WTC11 (cell line): ENCODE data around the gene ITGA8. TPM values are rescaled to one million over a fixed set of nuclear protein-coding genes. Genes with fewer than 3 reads are reported as not detected.

Experiments
- ATAC-seq: fragments of 200-7000 bp; cut with Tn5 transposase; 2 replicates; pipeline ENCODE4 v1.10.0; 2021; ENCODE audit warnings: mild to moderate bottlenecking, moderate library complexity
- CTCF ChIA-PET: fragments of 300-600 bp; sonication (Branson Sonifier 250); formaldehyde crosslinking; loops from one replicate; lab custom pipeline; 2021; ENCODE audit warnings: antibody characterized with exemption; lab: Charles Lee
- POLR2A ChIA-PET: fragments of 350-600 bp; sonication (Branson Sonifier 250); formaldehyde crosslinking; loops from one replicate; lab custom pipeline; 2021; ENCODE audit warnings: antibody characterized with exemption; lab: Charles Lee
- DNase-seq: peaks from one replicate; pipeline ENCODE4 v3.0.0; 2021; ENCODE audit warnings: low spot score
- H3K27ac Mint-ChIP-seq: 2 replicates; pipeline ENCODE4 v1.8.0; 2021; ENCODE audit warnings: mixed read lengths
- H3K27me3 Mint-ChIP-seq: 2 replicates; pipeline ENCODE4 v1.8.0; 2021; ENCODE audit warnings: low read depth, mild to moderate bottlenecking, moderate library complexity, mixed read lengths
- H3K36me3 Mint-ChIP-seq: 2 replicates; pipeline ENCODE4 v1.8.0; 2021; ENCODE audit warnings: mixed read lengths
- H3K4me1 Mint-ChIP-seq: 2 replicates; pipeline ENCODE4 v1.8.0; 2022; ENCODE audit warnings: mixed read lengths
- H3K4me3 Mint-ChIP-seq: 2 replicates; pipeline ENCODE4 v1.8.0; 2021; ENCODE audit warnings: mild to moderate bottlenecking, moderate library complexity, mixed read lengths
- H3K9me3 Mint-ChIP-seq: 2 replicates; pipeline ENCODE4 v1.8.0; 2021; ENCODE audit warnings: mixed read lengths
- CREM ChIP-seq: sonication (generic); formaldehyde crosslinking; IDR thresholded peaks from 2 replicates; pipeline ENCODE4 v1.8.1; 2022; ENCODE audit warnings: mild to moderate bottlenecking, missing genetic modification reagents, moderate library complexity
- ELF4 ChIP-seq: sonication (generic); formaldehyde crosslinking; IDR thresholded peaks from 2 replicates; pipeline ENCODE4 v1.8.1; 2022; ENCODE audit warnings: low read depth, mild to moderate bottlenecking, moderate library complexity, missing genetic modification reagents
- ESRRA ChIP-seq: sonication (generic); formaldehyde crosslinking; IDR thresholded peaks from 2 replicates; pipeline ENCODE4 v1.8.1; 2022; ENCODE audit warnings: mild to moderate bottlenecking, missing genetic modification reagents, borderline replicate concordance
- GABPB1 ChIP-seq: sonication (generic); formaldehyde crosslinking; IDR thresholded peaks from 2 replicates; pipeline ENCODE4 v1.8.1; 2023; ENCODE audit warnings: mild to moderate bottlenecking, missing genetic modification reagents
- MYBL2 ChIP-seq: sonication (generic); formaldehyde crosslinking; IDR thresholded peaks from 2 replicates; pipeline ENCODE4 v1.8.1; 2023; ENCODE audit warnings: mild to moderate bottlenecking, moderate library complexity, missing genetic modification reagents
- NR2C2 ChIP-seq: sonication (generic); formaldehyde crosslinking; IDR thresholded peaks from 2 replicates; pipeline ENCODE4 v1.8.0; 2022; ENCODE audit warnings: mild to moderate bottlenecking, missing genetic modification reagents
- OVOL2 ChIP-seq: fragments of 250-450 bp; sonication (Bioruptor Pico); IDR thresholded peaks from 2 replicates; pipeline ENCODE4 v1.9.0; 2021; ENCODE audit warnings: mild to moderate bottlenecking, borderline replicate concordance
- SMAD4 ChIP-seq: sonication (generic); formaldehyde crosslinking; IDR thresholded peaks from 2 replicates; pipeline ENCODE4 v1.8.0; 2022; ENCODE audit warnings: mild to moderate bottlenecking, missing genetic modification reagents
- SOX15 ChIP-seq: fragments of 250-450 bp; sonication (Bioruptor Pico); IDR thresholded peaks from 2 replicates; pipeline ENCODE4 v1.9.0; 2021; ENCODE audit warnings: mild to moderate bottlenecking
- total RNA-seq: library from RNA; stranded (reverse); gene quantifications from 3 replicates; pipeline ENCODE4 v1.2.3, GENCODE V29; 2021
- TF ChIP-seq, protein P1 (sequence below): fragments of 250-450 bp; sonication (Bioruptor Pico); IDR thresholded peaks from 2 replicates; pipeline ENCODE4 v1.9.0; 2021; ENCODE audit warnings: mild to moderate bottlenecking, borderline replicate concordance
- TF ChIP-seq, protein P2 (sequence below): sonication (generic); formaldehyde crosslinking; IDR thresholded peaks from 2 replicates; pipeline ENCODE4 v1.8.1; 2023; ENCODE audit warnings: mild to moderate bottlenecking, missing genetic modification reagents, moderate library complexity
- TF ChIP-seq, protein P3 (sequence below): sonication (generic); formaldehyde crosslinking; IDR thresholded peaks from 2 replicates; pipeline ENCODE4 v1.8.0; 2022; ENCODE audit warnings: mild to moderate bottlenecking, missing genetic modification reagents
- TF ChIP-seq, protein P4 (sequence below): fragments of 250-450 bp; sonication (Bioruptor Pico); IDR thresholded peaks from 2 replicates; pipeline ENCODE4 v2.1.2; 2022; ENCODE audit warnings: mild to moderate bottlenecking, moderate library complexity
- TF ChIP-seq, protein P5 (sequence below): sonication (generic); formaldehyde crosslinking; conservative IDR thresholded peaks from 2 replicates; pipeline ENCODE4 v1.8.1; 2023; ENCODE audit warnings: mild to moderate bottlenecking, low read depth, missing genetic modification reagents, moderate library complexity
- TF ChIP-seq, protein P6 (sequence below): sonication (generic); formaldehyde crosslinking; IDR thresholded peaks from 2 replicates; pipeline ENCODE4 v1.8.1; 2023; ENCODE audit warnings: mild to moderate bottlenecking, missing genetic modification reagents, moderate library complexity
- TF ChIP-seq, protein P7 (sequence below): sonication (generic); formaldehyde crosslinking; IDR thresholded peaks from 2 replicates; pipeline ENCODE4 v1.8.1; 2023; ENCODE audit warnings: mild to moderate bottlenecking, missing genetic modification reagents
- TF ChIP-seq, protein P8 (sequence below): fragments of 250-450 bp; sonication (Bioruptor Pico); conservative IDR thresholded peaks from 2 replicates; pipeline ENCODE4 v1.9.0; 2021; ENCODE audit warnings: mild to moderate bottlenecking

Gene ITGA8
- total RNA-seq, 1 experiment from 2014 or later, result not detected

DNA sequence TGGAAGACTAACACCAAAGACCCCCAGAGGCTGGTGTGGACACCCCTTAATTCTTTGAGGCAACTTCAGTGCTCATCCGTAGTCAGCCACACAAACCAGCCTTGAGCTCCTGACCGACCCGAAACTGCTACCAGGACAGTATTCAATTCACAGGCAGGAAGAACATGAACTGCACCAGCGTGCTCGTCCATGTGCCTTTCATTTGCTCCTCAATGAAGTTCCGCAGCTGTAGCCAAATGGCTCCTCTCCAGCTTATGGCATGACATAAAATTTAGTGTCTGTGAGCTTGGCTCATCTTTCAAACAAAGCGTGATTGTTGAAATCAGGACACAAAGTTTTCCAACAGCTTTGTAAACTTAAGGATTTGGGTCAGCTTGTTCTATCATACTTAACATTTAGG, 204.5 kb downstream of the ITGA8 start:
- ATAC-seq, result no peak
- ChIA-PET POLR2A (no interaction called here), CTCF (interaction anchor here (1.2 kb wide), 1 partner anchor 205 kb away, joined by 4 read pairs; the partner anchor contains the start of gene ITGA8)
- H3K9me3 Mint-ChIP-seq, result 0 out of 2 replicates have a peak, but pooled peaks cover 4% of the 10 kb centered on the region
- H3K27ac Mint-ChIP-seq, result no peak overlapping the region
- H3K4me1 Mint-ChIP-seq, result no peaks in the 10 kb centered on the region
- H3K4me3 Mint-ChIP-seq, result no peak overlapping the region
- H3K27me3 Mint-ChIP-seq, result peaks cover 4% of the 10 kb centered on the region; the same call in 1 of the 2 replicates
- TF ChIP-seq, protein P1, sequence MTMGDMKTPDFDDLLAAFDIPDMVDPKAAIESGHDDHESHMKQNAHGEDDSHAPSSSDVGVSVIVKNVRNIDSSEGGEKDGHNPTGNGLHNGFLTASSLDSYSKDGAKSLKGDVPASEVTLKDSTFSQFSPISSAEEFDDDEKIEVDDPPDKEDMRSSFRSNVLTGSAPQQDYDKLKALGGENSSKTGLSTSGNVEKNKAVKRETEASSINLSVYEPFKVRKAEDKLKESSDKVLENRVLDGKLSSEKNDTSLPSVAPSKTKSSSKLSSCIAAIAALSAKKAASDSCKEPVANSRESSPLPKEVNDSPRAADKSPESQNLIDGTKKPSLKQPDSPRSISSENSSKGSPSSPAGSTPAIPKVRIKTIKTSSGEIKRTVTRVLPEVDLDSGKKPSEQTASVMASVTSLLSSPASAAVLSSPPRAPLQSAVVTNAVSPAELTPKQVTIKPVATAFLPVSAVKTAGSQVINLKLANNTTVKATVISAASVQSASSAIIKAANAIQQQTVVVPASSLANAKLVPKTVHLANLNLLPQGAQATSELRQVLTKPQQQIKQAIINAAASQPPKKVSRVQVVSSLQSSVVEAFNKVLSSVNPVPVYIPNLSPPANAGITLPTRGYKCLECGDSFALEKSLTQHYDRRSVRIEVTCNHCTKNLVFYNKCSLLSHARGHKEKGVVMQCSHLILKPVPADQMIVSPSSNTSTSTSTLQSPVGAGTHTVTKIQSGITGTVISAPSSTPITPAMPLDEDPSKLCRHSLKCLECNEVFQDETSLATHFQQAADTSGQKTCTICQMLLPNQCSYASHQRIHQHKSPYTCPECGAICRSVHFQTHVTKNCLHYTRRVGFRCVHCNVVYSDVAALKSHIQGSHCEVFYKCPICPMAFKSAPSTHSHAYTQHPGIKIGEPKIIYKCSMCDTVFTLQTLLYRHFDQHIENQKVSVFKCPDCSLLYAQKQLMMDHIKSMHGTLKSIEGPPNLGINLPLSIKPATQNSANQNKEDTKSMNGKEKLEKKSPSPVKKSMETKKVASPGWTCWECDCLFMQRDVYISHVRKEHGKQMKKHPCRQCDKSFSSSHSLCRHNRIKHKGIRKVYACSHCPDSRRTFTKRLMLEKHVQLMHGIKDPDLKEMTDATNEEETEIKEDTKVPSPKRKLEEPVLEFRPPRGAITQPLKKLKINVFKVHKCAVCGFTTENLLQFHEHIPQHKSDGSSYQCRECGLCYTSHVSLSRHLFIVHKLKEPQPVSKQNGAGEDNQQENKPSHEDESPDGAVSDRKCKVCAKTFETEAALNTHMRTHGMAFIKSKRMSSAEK (CRISPR knock-in tag), result no peak
- TF ChIP-seq, protein P2, sequence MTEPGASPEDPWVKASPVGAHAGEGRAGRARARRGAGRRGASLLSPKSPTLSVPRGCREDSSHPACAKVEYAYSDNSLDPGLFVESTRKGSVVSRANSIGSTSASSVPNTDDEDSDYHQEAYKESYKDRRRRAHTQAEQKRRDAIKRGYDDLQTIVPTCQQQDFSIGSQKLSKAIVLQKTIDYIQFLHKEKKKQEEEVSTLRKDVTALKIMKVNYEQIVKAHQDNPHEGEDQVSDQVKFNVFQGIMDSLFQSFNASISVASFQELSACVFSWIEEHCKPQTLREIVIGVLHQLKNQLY, result no peak
- TF ChIP-seq GABPB1 (CRISPR knock-in tag) (no peak), OVOL2 (CRISPR knock-in tag) (no peak), ESRRA (CRISPR knock-in tag) (no peak), SOX15 (CRISPR knock-in tag) (no peak), NR2C2 (no peak), SMAD4 (no peak), CREM (CRISPR knock-in tag) (no peak), ELF4 (CRISPR knock-in tag) (no peak), MYBL2 (CRISPR knock-in tag) (no peak)
- TF ChIP-seq, protein P3, sequence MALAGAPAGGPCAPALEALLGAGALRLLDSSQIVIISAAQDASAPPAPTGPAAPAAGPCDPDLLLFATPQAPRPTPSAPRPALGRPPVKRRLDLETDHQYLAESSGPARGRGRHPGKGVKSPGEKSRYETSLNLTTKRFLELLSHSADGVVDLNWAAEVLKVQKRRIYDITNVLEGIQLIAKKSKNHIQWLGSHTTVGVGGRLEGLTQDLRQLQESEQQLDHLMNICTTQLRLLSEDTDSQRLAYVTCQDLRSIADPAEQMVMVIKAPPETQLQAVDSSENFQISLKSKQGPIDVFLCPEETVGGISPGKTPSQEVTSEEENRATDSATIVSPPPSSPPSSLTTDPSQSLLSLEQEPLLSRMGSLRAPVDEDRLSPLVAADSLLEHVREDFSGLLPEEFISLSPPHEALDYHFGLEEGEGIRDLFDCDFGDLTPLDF (CRISPR knock-in tag), result no peak
- TF ChIP-seq, protein P4, sequence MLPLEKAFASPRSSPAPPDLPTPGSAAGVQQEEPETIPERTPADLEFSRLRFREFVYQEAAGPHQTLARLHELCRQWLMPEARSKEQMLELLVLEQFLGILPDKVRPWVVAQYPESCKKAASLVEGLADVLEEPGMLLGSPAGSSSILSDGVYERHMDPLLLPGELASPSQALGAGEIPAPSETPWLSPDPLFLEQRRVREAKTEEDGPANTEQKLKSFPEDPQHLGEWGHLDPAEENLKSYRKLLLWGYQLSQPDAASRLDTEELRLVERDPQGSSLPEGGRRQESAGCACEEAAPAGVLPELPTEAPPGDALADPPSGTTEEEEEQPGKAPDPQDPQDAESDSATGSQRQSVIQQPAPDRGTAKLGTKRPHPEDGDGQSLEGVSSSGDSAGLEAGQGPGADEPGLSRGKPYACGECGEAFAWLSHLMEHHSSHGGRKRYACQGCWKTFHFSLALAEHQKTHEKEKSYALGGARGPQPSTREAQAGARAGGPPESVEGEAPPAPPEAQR (CRISPR knock-in tag), result no peak
- TF ChIP-seq, protein P5, sequence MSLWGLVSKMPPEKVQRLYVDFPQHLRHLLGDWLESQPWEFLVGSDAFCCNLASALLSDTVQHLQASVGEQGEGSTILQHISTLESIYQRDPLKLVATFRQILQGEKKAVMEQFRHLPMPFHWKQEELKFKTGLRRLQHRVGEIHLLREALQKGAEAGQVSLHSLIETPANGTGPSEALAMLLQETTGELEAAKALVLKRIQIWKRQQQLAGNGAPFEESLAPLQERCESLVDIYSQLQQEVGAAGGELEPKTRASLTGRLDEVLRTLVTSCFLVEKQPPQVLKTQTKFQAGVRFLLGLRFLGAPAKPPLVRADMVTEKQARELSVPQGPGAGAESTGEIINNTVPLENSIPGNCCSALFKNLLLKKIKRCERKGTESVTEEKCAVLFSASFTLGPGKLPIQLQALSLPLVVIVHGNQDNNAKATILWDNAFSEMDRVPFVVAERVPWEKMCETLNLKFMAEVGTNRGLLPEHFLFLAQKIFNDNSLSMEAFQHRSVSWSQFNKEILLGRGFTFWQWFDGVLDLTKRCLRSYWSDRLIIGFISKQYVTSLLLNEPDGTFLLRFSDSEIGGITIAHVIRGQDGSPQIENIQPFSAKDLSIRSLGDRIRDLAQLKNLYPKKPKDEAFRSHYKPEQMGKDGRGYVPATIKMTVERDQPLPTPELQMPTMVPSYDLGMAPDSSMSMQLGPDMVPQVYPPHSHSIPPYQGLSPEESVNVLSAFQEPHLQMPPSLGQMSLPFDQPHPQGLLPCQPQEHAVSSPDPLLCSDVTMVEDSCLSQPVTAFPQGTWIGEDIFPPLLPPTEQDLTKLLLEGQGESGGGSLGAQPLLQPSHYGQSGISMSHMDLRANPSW (CRISPR knock-in tag), result no peak
- TF ChIP-seq, protein P6, sequence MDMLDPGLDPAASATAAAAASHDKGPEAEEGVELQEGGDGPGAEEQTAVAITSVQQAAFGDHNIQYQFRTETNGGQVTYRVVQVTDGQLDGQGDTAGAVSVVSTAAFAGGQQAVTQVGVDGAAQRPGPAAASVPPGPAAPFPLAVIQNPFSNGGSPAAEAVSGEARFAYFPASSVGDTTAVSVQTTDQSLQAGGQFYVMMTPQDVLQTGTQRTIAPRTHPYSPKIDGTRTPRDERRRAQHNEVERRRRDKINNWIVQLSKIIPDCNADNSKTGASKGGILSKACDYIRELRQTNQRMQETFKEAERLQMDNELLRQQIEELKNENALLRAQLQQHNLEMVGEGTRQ (CRISPR knock-in tag), result no peak
- TF ChIP-seq, protein P7, sequence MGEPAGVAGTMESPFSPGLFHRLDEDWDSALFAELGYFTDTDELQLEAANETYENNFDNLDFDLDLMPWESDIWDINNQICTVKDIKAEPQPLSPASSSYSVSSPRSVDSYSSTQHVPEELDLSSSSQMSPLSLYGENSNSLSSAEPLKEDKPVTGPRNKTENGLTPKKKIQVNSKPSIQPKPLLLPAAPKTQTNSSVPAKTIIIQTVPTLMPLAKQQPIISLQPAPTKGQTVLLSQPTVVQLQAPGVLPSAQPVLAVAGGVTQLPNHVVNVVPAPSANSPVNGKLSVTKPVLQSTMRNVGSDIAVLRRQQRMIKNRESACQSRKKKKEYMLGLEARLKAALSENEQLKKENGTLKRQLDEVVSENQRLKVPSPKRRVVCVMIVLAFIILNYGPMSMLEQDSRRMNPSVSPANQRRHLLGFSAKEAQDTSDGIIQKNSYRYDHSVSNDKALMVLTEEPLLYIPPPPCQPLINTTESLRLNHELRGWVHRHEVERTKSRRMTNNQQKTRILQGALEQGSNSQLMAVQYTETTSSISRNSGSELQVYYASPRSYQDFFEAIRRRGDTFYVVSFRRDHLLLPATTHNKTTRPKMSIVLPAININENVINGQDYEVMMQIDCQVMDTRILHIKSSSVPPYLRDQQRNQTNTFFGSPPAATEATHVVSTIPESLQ (CRISPR knock-in tag), result no peak
- TF ChIP-seq, protein P8, sequence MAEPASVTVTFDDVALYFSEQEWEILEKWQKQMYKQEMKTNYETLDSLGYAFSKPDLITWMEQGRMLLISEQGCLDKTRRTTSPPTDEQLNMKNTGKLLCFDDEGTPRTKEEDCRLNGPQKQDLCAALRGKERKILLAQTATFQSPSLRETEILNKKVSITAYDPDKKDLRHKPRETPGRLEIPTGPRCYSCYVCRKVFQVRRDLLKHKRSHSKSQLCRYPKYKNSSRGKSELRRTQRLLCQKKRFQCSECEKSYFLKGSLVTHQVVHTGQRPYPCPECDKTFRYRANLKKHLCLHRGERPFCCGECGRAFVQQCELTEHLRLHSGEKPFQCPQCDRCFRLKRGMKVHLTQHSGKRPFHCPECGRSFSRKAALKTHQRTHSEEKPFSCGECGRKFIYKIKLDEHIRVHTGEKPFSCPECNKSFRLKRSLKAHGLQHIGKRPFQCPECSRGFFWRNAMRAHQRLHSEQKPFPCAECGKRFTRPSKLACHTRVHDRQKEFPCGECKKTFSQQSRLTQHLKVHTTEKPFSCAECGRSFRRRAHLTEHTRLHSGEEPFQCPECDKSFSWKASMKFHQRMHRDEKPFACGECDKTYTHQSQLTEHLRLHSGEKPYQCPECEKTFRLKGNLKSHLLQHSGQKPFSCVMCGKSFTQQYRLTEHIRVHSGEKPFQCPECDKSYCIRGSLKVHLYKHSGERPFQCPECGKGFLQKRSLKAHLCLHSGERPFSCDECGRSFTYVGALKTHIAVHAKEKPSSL (CRISPR knock-in tag), result no peak
- H3K36me3 Mint-ChIP-seq, result no peaks in the 10 kb centered on the region
- no peak for DNase-seq
